PC-3 (cell line): ENCODE measurements around the gene TUBGCP2. TPM values are rescaled to one million over a fixed set of nuclear protein-coding genes. Genes with fewer than 3 reads are reported as not detected.

ENCODE experiments used
- ATAC-seq: fragments of 200-7000 bp; cut with Tn5 transposase; 2 replicates; pipeline ENCODE4 v1.9.1; 2020; ENCODE audit warnings: mild to moderate bottlenecking, moderate library complexity
- BruUV-seq: library from RNA; stranded (reverse); fragments of 400-500 nt; replicated peaks from 2 replicates; lab custom pipeline; 2021; lab: Mats Ljungman, UMichigan
- CTCF ChIA-PET: fragments of 300-600 bp; sonication (Branson Sonifier 250); formaldehyde crosslinking; loops from one replicate; lab custom pipeline; 2022; ENCODE audit warnings: antibody characterized with exemption; lab: Charles Lee
- POLR2A ChIA-PET: fragments of 300-600 bp; sonication (Branson Sonifier 250); formaldehyde crosslinking; loops from one replicate; lab custom pipeline; 2022; ENCODE audit warnings: antibody characterized with exemption; ENCODE audit not compliant: unreplicated experiment; lab: Charles Lee
- DNase-seq: peaks from one replicate; pipeline ENCODE4 v3.0.0-alpha.2; 2015
- H2AFZ ChIP-seq: fragments of 300-600 bp; sonication (generic); 2 replicates; pipeline ENCODE4 v1.6.0; 2016; ENCODE audit warnings: antibody characterized with exemption, low read length
- H3F3A ChIP-seq: fragments of 300-600 bp; sonication (generic); one replicate; pipeline ENCODE4 v1.6.0; 2017; ENCODE audit warnings: antibody characterized with exemption, low read length, control low read depth, mild to moderate bottlenecking; ENCODE audit not compliant: unreplicated experiment
- H3K27ac ChIP-seq: fragments of 300-600 bp; sonication (generic); 2 replicates; pipeline ENCODE4 v1.5.1; 2016; ENCODE audit warnings: mild to moderate bottlenecking, low read length
- H3K27me3 ChIP-seq: fragments of 300-600 bp; sonication (generic); 2 replicates; pipeline ENCODE4 v1.6.1; 2016; ENCODE audit warnings: low read length, mixed read lengths
- H3K36me3 ChIP-seq: fragments of 300-600 bp; sonication (generic); 2 replicates; pipeline ENCODE4 v1.6.1; 2016; ENCODE audit warnings: low read depth, mixed run types, low read length, mixed read lengths
- H3K4me1 ChIP-seq: fragments of 300-600 bp; sonication (generic); 2 replicates; pipeline ENCODE4 v1.5.1; 2016; ENCODE audit warnings: low read length; ENCODE audit not compliant: insufficient read depth
- H3K4me2 ChIP-seq: fragments of 300-600 bp; sonication (generic); 2 replicates; pipeline ENCODE4 v1.6.0; 2016; ENCODE audit warnings: low read length
- H3K4me3 ChIP-seq: fragments of 300-600 bp; sonication (generic); 2 replicates; pipeline ENCODE4 v1.5.1; 2016; ENCODE audit warnings: mild to moderate bottlenecking, low read length, mixed read lengths
- H3K79me2 ChIP-seq: fragments of 300-600 bp; sonication (generic); 2 replicates; pipeline ENCODE4 v1.6.1; 2017; ENCODE audit warnings: low read length, mixed read lengths
- H3K9ac ChIP-seq: fragments of 300-600 bp; sonication (generic); 2 replicates; pipeline ENCODE4 v1.6.0; 2016; ENCODE audit warnings: mild to moderate bottlenecking, low read length
- H3K9me2 ChIP-seq: fragments of 300-600 bp; sonication (generic); replicated peaks from 2 replicates; pipeline ENCODE4 v1.6.1; 2016; ENCODE audit warnings: mixed run types, low read length, mixed read lengths
- H3K9me3 ChIP-seq: fragments of 300-600 bp; sonication (generic); 2 replicates; pipeline ENCODE4 v1.6.1; 2016; ENCODE audit warnings: low read length, mixed read lengths
- H4K20me1 ChIP-seq: fragments of 300-600 bp; sonication (generic); 2 replicates; pipeline ENCODE4 v1.6.1; 2016; ENCODE audit warnings: low read length, mixed read lengths
- EZH2 ChIP-seq: fragments of 300-600 bp; sonication (generic); IDR thresholded peaks from one replicate; pipeline ENCODE4 v1.6.1; 2017; ENCODE audit warnings: antibody characterized with exemption, mild to moderate bottlenecking, low read length; ENCODE audit not compliant: unreplicated experiment
- EZH2phosphoT487 ChIP-seq: fragments of 300-600 bp; sonication (generic); IDR thresholded peaks from 2 replicates; pipeline ENCODE4 v1.6.1; 2018; ENCODE audit warnings: mild to moderate bottlenecking, antibody characterized with exemption, low read length, borderline replicate concordance
- intact Hi-C: fragments of 100-400 bp; cut with micrococcal nuclease; formaldehyde crosslinking; loops from 2 replicates; pipeline ENCODE4 v1.9.0; 2023
- total RNA-seq: library from RNA; depleted of rRNA; stranded (reverse); fragments of >200 nt; gene quantifications from 2 replicates; pipeline ENCODE4 v1.2.3, GENCODE V29; 2014
- TF ChIP-seq, protein P1 (sequence below): fragments of 300-600 bp; sonication (generic); conservative IDR thresholded peaks from 2 replicates; pipeline ENCODE4 v1.5.1; 2017; ENCODE audit warnings: antibody characterized with exemption, low read depth, mild to moderate bottlenecking, low read length

Gene TUBGCP2
- total RNA-seq, 1 experiment from 2014 or later, result 72.9 TPM

DNA sequence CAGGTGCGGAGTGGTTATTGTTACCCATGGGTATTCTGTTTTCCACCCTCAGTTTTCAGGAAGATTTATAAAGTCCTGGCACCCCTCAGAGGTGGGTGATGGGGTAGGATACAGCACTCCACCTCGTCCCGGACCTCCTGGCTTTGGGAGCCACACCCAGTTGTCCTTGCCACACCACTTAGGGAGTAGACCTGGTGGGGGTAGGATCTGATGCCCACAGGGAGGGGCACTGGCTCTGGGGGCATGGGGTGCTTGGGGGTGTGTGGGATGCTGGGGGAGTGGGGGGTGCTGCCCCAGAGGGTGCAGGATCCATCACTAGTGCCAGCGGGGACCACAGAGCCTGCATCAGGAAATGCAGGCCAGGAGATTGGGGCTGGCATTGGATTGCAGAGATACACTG is 4.5 kb upstream of the TUBGCP2 start:
- H3K36me3 ChIP-seq, result peaks cover 4% of the 10 kb centered on the region; the same call in 1 of the 2 replicates
- CTCF ChIA-PET, result no interaction called here
- H3K27ac ChIP-seq, result no peak overlapping the region
- no peaks in the 10 kb centered on the region for H3K27me3 ChIP-seq
- peaks cover 17% of the 10 kb centered on the region for H3K79me2 ChIP-seq
- H3K9me2 ChIP-seq, result no peaks in the 10 kb centered on the region
- DNase-seq (no peak), ATAC-seq (no peak)
- POLR2A ChIA-PET, result no interaction called here
- no peak for TF ChIP-seq EZH2
- no peak for TF ChIP-seq EZH2phosphoT487
- TF ChIP-seq, protein P1, sequence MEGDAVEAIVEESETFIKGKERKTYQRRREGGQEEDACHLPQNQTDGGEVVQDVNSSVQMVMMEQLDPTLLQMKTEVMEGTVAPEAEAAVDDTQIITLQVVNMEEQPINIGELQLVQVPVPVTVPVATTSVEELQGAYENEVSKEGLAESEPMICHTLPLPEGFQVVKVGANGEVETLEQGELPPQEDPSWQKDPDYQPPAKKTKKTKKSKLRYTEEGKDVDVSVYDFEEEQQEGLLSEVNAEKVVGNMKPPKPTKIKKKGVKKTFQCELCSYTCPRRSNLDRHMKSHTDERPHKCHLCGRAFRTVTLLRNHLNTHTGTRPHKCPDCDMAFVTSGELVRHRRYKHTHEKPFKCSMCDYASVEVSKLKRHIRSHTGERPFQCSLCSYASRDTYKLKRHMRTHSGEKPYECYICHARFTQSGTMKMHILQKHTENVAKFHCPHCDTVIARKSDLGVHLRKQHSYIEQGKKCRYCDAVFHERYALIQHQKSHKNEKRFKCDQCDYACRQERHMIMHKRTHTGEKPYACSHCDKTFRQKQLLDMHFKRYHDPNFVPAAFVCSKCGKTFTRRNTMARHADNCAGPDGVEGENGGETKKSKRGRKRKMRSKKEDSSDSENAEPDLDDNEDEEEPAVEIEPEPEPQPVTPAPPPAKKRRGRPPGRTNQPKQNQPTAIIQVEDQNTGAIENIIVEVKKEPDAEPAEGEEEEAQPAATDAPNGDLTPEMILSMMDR, result no peak
- H2AFZ ChIP-seq, result no peak overlapping the region
- no peak overlapping the region for H3K4me2 ChIP-seq
- no TSS peak for BruUV-seq
- no peaks in the 10 kb centered on the region for H3K9me3 ChIP-seq
- H3F3A ChIP-seq, result no peaks in the 10 kb centered on the region
- H3K9ac ChIP-seq, result no peak overlapping the region
- H3K4me3 ChIP-seq, result no peak overlapping the region
- no peaks in the 10 kb centered on the region for H4K20me1 ChIP-seq
- intact Hi-C loops, result no loop called here
- peaks cover 9% of the 10 kb centered on the region for H3K4me1 ChIP-seq

DNA sequence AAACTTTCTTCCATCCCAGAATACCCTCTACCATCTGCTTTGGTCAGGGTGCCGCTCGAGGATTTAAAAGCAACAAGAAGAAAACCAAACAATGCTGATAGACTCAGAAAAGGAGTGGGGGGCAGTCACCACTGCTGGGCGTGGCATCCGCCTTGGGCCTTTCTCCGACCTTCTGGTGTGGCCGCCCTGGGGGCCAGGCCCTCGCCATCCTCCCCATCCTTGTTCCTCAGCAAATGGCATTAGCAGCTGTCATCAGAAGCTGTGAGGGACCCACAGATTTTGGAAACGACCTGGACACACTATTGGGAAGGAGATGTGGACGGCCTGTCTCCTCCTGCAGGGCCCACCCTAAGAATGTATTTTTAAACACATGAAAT is 4.1 kb upstream of the TUBGCP2 start:
- POLR2A ChIA-PET, result no interaction called here
- H3K27me3 ChIP-seq, result no peaks in the 10 kb centered on the region
- no peak overlapping the region for H3K4me2 ChIP-seq
- no peak overlapping the region for H3K4me3 ChIP-seq
- H3K9me2 ChIP-seq, result no peaks in the 10 kb centered on the region
- TF ChIP-seq EZH2phosphoT487 (no peak), EZH2 (no peak)
- TF ChIP-seq, protein P1, result no peak
- H3K27ac ChIP-seq, result no peak overlapping the region
- H3K4me1 ChIP-seq, result peaks cover 9% of the 10 kb centered on the region
- ATAC-seq (no peak), DNase-seq (no peak)
- intact Hi-C loops, result no loop called here
- CTCF ChIA-PET, result no interaction called here
- peaks cover 4% of the 10 kb centered on the region; the same call in 1 of the 2 replicates for H3K36me3 ChIP-seq
- no peaks in the 10 kb centered on the region for H4K20me1 ChIP-seq
- H2AFZ ChIP-seq, result no peak overlapping the region
- H3K79me2 ChIP-seq, result peaks cover 22% of the 10 kb centered on the region
- no TSS peak for BruUV-seq
- no peaks in the 10 kb centered on the region for H3K9me3 ChIP-seq
- no peak overlapping the region for H3K9ac ChIP-seq
- H3F3A ChIP-seq, result no peaks in the 10 kb centered on the region

DNA sequence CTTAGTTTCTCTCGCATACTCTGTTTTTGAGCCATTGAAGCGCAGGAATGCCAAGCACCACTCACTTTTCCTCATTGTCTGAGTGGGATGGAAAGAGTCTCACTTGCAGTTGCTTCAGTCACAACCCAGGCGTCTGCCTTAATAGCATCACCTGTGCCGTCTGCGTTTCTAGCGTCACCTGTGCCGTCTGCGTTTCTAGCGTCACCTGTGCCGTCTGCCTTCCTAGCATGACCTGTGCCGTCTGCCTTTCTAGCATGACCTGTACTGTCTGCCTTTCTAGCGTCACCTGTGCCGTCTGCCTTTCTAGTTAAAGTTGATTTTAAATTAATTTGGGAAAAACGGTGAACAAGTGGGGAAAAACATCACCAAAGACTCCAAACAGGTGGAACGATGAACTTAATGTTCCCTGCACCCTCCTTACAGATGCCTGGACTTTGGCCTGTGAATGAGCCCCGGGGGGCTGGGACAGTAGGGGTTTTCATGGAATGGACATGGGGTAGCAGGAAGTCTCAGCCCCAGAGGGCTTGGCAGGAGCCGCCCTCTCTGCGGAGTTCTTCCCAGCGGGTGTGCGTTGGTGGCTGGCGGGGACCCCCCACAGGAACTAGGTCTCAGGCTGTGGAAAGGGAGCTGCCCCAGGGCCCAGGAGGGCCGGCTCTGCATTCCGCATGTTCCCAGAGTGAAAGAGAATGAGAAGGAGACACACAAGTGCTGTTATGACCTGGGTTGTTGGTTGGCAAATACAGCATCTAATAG is 3.5 kb upstream of the TUBGCP2 start:
- intact Hi-C loops, result no loop called here
- H3K9me2 ChIP-seq, result no peaks in the 10 kb centered on the region

More for the DNA sequence above, 3.5 kb upstream of the TUBGCP2 start:
- H3K4me1 ChIP-seq, result peaks cover 13% of the 10 kb centered on the region
- peaks cover 4% of the 10 kb centered on the region; the same call in 1 of the 2 replicates for H4K20me1 ChIP-seq
- H3K9me3 ChIP-seq, result no peaks in the 10 kb centered on the region
- H2AFZ ChIP-seq, result no peak overlapping the region
- H3F3A ChIP-seq, result no peaks in the 10 kb centered on the region
- H3K9ac ChIP-seq, result no peak overlapping the region
- CTCF ChIA-PET, result no interaction called here
- ATAC-seq (no peak), DNase-seq (no peak)
- H3K27ac ChIP-seq, result no peak overlapping the region
- POLR2A ChIA-PET, result no interaction called here
- H3K27me3 ChIP-seq, result no peaks in the 10 kb centered on the region
- TF ChIP-seq, protein P1, result no peak
- TF ChIP-seq EZH2phosphoT487, result no peak
- TF ChIP-seq EZH2, result no peak
- no peak overlapping the region for H3K4me2 ChIP-seq
- H3K79me2 ChIP-seq, result peaks cover 27% of the 10 kb centered on the region
- H3K36me3 ChIP-seq, result peaks cover 4% of the 10 kb centered on the region; the same call in 1 of the 2 replicates
- BruUV-seq, result no TSS peak
- no peak overlapping the region for H3K4me3 ChIP-seq
